ENCODE data around the gene CRB2.

CRB2 gene

DNA sequence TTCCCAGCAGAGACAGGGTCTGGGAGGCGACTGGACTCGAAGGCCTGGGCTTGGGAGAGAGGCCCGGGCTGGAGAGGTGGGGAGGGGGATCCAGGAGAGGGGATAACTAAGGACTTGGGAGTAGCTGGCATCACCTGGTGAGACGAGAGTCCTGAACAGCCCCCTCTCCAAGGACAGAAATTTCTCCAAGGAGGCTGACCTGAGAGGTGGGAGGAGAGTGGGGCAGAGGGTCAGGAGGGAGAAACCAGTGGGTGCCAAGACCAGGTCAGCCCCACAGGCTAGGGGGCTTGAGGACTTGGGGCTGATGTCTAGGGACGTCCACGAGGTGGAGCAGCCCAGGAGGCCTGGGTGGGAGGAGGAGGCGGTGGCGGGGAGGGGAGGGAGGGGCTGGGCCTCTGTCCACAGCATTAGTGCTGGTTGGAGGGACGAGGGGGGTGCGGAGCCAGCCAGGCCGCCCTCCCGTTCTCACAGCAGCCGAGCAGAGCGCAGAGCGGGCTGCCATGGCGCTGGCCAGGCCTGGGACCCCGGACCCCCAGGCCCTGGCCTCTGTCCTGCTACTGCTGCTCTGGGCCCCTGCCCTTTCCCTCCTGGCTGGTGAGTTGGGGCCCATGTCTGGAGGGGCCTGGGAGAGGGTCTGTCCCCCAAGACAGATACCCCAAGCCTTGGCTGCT is at the start of gene CRB2:
CRB2 (plus strand) TSS at position 437 of the 671 bp plus-strand sequence; CDS start at position 501, 64 bp downstream.
- no peak for DNase-seq

DNA sequence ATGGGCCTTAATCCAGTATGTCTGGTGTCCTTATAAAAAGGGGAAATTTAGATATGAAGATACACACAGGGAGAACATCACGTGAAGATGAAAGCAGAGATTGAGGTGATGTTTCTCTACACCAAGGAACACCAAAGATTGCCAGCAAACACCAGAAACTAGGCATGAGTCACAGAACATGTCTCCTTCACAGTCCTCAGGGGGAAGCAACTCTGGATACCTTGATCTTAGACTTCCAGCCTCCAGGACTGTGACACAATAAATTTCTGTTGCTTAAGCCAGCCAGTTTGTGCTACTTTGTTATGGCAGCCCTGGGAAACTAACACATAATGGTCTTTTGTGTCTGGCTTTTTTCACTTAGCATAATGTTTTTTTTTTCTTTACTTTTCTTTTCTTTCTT is 46.4 kb upstream of the CRB2 start:
- no peak for DNase-seq

DNA sequence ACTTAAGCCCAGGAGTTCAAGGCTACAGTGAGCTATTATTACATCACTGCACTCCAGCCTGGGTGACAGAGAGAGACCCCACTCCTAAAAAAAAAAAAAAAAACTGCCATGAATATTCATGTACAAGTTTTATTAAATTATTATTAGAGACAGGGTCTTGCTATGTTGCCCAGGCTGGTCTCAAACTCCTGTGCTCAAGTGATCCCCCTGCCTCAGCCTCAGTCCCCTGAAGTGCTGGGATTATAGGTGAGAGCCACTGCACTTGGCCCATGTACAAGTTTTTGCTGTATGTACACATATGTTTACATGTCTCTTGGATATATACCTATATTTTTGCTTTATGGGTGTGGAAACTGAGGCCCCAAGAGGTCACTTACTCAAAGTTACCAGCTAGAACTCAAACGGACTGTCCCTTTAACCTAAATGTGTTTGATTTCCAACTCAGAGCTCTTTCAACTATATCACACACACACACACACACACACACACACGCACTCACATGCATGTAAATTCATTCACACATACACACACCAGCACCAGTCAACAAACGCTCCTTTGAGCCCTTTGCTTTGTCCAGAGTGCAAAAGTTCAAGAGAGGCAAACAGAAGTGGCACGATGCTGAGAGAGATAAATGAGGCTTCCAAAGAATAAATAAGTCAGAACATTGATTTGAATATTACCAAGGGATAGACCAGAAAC is 45.3 kb upstream of the CRB2 start:
- DNase-seq: no peak

DNA sequence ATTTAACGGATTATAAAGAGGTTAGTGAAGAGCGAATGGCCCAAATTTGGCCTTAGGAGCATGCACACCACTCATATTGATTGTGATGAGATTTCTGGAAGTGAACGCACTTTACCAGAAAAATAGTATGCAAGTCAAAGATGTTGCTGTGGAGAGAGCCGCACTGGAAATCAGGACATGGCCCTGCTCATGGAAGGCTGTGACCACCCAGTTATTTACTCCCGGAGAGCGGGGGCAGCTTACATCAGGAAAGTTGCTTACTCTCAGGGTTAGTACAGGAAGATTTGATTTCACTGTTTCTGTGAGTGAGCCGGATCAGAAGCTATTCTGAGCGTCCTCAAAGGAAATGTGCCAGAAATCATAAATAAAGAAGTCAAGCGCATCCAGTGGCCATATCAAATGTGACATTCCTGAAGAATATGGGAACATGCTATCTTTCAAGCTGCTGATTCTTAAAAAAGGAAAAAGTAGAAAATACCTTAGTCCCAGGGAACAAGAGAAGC is 44.7 kb upstream of the CRB2 start:
- no peak for DNase-seq

DNA sequence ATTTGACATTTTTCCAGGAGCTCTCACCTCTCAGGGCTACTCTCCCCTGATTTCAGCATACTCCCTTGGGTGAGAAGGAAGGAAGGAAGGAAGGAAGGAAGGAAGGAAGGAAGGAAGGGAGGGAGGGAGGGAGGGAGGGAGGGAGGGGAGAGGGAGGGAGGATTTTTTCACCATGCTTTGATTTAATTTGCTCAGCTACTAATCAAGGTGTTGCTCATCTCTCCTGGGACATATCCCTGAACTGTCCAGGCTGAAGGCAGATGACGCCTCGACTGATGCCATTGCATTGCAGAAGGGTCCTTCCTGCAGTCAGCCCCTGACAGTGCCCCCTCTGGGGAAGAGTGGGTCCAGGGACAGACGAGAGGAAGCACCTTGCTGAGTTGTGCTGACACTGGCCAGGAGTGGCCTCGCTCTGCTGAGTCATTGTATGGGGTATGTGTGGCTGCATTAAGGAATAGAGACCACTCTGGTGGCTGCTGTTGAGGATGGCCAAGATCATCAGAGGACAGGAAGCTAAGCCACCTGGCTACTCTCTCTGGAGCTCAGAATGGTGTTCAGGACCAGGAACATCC is 43.6 kb upstream of the CRB2 start:
- DNase-seq: no peak

DNA sequence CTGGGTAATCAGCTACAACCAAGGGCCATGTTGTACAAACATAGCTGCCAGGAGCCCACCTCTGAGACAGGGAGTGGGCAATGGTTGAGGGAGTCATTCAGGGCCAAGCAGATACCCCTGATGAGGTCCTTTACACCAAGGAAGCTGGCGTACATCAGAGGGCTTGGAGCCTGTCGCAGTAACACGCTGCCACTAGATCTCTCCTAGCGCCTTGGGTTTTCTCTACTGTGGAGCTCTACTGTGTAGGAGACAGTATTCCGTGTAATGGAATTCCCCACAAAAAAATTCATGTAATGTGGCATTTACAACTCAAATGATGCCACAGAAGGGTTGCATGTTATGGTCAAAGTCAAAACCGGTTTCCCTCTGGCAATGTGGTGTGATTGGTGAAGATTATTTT is 41.4 kb upstream of the CRB2 start:
- DNase-seq: no peak

DNA sequence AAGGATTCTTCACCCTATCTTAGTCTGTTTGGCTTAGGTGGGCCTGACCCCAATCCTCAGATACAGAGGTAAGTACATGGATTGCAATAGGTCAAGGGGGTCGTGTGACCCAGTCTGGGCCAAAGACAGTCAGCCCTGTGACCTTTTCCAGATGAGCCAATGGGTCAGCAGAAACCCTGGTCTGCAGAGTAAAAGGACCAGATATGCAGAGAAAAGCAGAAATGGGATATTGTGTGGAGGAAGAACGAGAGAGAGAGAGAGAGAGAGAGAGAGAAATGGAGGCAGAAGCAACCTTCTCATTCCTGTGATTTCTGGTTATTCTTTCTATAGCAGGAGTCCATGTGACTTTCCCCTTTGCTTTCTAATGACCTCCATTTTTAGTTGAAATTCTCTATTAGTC is 40.4 kb upstream of the CRB2 start:
- DNase-seq: no peak

DNA sequence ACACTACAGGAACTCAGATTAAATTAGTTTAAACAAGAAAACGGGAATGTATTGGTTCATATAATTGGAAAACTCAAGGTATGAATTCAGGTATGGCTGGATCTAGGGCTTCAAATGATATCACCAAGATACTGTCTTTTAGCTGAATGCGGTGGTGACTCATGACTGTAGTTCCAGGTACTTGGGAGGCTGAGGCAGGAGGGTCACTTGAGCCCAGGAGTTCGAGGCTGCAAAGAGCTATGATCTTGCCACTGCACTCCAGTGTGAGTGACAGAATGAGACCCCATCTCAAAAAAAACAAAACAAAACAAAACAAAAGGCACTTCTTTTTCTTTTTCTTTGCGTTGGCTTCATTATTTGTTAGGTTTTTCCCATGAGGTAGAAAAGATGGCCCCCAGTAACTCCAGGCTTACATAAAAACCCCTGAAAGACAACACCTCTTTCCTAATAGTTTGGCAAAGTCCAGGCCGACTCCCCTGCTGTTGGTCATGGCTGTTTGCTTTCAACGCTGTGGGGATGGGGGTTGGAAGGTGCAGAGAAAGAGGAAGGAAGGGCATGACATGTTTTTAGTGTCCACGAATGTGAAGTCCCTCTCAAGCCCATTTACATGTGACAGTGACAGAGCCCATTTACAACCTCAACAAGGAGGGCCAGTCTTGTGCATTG is 39.8 kb upstream of the CRB2 start:
- DNase-seq: no peak

DNA sequence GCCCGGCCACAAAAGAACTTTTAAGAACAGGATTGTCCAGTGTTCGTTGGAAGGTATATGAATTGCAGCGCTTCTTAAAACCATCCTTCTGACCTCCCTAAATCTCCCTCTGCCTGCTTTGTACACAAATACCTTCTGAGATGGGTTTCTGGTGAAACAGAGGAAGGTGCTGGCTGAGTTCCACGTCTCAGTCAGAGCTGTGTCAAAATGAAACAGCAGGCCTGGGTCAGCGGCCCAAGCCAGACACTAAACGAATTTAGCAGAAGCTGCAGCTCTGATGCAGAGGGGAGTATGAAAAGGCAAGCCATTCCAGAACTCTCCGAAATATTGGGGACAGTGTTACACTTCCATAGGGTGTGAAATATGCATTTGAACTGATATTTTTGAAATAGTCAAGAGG is 37.8 kb upstream of the CRB2 start:
- no peak for DNase-seq

DNA sequence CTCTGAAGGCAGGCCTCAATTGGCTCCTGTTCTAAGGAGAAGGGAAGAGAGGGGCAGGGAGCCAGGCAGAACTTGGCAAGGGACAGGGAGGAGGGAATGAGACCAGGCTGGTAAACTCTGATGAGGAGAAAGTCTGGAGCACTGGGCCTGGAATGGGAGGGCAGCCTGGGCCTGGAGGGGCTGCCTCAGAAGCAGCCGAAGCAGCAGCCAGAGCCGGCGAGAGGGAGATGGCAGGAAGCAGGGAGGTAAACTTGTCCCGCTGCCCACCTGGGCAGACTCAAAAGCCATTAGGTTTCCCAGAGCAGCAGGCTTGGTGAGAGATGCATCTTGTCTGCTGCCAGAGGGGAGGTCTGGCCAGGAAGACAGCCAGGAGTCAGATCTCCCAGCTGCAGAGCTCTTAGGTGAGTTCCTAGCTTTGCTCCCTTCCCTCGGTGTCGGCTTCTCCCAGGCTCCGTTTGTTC is 37.0 kb upstream of the CRB2 start:
- DNase-seq: no peak

DNA sequence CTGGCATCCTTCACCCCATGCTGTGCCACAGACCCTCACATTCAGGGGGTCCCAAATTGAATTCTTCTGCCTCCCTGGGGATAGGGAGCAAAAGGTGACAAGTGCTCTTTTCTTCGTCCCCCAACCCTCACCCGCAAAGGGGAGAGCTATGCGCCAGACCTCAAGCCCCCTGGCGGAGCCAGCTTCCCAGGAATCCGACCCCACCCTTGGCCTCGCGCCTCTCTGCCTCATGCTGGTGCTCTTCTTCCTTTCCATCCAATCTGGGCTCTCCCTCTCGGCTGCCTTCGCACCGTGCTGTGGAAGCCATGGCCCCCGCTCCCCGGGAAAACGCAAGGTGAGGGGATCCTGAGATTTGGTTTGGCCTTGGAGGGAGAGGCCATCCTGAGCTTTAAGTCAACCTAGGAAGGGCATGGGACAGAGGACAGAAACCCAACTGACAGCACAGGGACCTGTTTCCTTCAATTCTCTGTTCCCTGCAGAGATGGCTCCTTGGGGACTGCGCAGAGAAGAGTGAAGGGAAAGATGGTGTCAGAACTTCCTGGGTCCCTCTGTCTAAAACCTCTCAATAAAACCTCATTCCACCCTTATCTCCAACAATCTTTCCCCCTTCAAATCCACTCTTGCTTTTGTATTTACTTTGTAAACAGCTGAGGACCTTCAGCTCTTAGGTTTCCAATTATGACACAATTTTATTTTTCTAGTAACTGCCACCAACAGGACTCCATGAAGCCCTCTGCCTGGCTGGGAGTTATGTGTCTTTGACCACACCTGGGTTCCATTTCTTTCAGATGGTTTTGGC is 36.3 kb upstream of the CRB2 start:
- DNase-seq: no peak

DNA sequence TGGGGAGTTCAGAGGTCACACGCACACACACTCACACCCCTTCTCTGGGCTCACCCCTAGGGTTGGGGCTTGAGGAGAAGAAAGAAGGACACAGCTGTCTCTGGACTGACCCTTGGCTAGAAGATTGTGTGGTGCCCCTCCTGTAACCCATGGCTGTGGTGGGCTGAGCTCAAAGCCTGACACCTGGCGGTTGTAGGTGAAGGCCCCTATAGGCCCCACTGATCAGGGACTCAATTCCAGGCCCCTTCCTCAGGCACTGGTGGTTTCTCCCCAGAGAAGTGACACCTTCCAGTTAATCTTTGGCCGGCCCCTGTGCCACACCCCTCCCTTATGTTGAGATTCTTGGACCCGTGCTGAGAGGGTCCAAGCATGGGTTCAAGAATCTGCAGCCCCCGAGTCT is 35.2 kb upstream of the CRB2 start:
- no peak for DNase-seq

DNA sequence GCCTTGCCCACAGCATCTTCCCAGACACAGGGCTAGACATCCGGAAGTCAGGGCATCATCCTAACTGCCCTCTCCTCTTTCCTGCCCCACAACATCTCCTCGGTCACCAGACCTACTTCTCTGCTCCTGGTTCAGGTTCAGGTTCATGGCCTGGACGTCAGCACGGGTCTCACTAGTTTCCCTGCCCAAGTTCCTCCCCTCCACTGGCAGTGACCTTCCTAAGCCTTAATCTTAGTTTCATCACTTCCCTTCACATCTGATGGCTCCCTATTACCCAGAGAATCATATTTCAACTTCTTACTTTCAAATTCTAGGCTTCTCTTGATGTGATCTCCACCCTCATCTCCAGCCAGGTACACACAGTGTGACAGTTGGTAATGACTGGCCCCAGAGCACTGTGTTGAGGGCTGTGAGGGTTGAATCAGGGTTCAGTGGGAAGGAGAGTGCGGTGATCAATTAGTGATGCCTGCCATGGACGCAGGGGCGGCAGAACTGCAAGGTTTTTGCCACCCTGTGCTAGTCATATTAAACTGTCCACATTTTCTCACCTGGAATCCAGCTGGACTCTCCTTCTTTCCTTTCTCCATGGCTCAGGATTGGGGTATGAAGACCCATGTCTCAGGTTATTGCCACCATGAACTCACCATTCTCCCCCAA is 34.3 kb upstream of the CRB2 start:
- DNase-seq: no peak

DNA sequence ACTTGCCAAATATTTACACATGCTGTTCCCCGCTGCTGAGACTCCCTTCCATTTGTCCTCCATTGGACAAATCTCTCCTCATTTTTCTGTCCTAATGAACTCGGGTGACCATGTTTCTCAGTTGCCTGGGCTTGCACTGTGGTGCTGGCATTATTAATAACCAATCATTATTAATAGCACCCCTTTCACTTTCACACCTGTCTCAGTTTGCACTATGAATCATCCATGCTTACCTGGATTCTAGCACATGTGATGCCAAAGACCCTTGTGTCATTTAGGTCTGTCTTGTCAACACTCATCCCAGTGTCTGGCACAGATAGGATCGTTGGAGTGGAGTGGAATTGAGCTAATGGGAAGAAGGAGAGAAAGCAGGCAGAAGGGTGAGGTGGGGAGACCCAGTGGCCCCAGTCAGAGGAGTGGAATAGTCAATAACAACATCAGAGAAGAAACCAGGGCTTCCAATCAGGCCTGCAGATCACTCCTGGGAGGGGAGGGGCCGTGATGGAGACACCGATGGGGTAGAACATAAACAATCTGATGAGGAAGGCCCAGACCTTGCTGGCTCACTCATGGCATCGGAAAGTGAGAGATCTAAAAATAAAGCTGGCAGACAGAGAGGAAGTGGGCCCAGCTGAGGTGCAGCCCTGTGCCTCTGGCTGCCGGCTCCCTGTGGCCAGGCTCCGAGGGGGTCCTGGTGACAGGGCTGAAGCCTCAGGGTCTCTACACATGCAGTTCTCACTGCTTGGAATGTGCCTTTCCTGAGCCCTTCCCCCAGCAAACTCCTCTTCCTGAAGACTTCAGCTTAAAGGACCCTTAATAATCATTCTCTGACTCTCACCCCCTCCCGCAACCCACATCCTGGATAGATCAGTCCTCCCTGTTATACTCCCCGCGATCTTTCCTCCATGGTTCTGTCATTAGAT is 33.5 kb upstream of the CRB2 start:
- DNase-seq: no peak

DNA sequence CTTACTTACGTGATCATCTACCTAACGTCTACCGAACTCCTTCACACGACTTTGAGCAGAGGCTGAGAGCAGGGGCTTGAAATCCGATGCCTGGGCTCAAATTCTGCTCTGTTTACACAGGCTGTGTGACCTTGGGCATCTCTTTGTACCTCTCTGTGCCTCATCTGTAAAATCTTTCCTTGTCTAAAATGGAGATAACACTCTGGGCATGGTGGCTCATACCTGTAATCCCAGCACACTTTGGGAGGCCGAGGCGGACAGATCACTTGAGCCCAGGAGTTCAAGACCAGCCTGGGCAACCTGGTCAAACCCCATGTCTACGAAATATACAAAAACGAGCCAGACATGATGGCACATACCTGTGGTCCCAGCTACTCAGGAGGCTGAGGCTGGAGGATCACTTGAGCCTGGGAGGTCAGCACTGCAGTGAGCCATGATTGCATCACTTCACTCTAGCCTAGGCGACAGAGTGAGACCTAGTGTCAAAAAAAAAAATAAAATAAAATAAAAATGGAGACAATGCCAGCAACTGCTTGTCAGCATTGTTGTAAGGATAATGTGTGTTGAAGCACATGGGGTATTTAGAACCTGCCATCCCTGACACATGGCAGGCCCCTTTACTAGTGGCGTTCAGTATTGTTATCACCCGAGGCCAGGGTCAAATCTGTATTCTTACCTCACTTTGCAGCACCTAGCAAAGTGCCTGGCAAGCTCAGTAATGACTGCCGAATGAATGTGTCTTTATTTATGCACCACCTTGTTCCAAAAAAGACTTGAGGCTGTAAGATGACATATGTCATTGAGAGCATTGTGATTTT is 32.6 kb upstream of the CRB2 start:
- DNase-seq: no peak

DNA sequence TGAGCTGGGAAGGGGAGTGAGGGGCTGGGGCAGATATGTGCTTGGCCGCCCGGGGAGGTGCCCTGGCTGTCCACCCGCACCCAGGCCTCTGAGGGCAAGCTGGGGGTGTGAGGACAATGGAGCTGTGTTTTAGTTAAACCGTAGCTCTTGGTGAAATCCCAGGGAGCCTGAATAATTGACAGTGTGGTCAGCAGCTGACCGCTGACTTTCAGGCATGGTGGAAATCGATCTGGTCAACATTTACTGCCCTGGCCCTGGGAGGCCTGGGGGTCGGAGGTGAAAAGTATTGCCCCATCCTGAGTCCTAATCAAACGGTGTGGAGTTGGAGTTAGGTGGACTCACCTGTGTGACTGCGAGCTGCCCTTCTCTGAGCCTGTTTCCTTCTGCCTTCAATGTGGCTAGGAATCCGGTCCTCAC is 31.2 kb upstream of the CRB2 start:
- no peak for DNase-seq

DNA sequence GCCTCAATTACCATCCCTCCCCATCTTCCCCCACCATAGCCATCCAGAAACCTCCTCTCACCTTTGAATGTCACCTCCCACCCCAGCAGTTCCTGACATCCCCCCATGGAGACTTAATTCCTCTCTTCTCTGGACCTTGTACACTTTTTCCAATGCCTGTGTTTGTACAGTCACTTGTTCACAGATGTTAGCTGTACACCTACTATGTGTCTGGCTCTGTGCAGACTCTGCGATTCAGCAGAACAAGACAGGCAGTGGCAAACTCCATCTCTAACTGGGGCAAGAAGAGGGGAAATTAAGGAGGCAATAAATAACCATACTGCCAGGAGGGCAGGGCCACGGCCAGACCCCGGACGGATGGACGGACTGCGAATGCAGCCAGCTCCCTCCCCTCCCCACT is 29.8 kb upstream of the CRB2 start:
- DNase-seq: no peak

DNA sequence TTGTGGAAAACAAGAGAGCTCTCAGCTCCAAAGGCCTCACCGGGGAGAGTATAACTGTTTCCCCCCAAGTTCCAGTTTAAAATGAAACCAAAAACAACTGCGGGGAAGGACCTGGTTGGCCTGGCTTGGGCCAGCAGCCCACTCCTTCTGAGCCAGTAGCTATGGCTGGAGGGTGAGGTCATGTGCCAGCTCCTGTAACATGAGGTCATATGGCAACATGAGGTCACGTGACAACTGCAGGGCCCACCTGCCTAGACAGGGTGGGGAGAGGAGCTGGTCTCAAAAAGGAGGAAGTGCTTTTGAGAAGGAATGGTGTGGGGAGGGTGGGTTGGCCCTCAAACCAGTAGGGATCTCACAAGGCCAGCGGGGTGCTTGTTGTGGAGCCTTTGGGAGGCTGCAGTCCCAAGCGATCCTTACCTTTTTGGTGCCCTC is 29.3 kb upstream of the CRB2 start:
- no peak for DNase-seq

DNA sequence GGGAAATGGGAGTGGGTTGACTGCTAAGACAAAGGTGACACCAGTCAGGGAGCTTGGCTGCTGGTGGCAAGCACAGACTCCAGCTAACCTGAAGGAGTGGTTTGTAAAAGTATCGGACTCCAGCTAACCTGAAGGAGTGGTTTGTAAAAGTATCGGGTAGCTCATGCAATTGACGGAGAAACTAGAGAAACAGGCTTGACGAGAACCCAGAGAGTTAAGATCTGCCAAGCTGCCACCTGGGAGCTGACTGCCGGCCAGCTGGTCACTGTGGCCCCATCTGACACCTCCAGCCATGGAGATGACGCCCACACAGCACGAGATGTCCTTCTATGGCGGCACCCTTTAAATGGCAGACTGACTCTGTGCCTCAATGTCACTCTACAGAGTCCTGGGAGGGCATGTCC is 28.3 kb upstream of the CRB2 start:
- no peak for DNase-seq

DNA sequence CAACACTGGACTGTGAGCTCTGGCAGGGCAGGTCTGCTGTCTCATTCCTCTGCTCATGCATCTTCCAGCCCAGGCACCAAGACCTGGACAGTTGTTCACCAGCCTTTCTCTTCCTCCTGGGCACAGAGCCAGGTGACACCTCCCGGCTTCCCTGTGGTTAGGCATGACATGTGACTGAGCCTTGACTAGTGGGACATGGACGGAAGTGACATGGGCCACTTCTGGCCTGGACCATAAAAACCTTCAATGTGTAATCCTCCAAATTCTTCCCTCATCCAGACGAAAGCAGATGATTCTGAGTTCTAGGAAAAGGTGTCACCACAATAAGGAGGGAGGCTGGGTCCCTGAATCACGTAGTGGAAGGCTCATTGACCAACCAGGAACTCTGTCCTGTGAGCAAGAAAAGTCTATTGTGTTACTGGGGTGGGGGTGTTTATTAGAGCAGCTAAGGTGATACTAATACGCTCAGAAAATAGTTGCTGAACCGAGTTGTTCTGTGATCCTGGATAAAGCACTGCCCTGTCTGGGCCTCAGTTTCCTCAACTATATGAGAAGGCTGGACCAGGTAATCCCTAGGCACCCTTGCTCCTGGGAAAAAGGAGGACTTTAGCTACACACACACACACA is 26.6 kb upstream of the CRB2 start:
- no peak for DNase-seq
